Activated T-cell treated with anti-CD3 and anti-CD28 coated beads for 1 hour (primary cell): ENCODE results near the gene KLF16.

ENCODE experiments used
- DNase-seq: peaks from one replicate; pipeline ENCODE4 v3.0.0-alpha.2; 2020; ENCODE audit warnings: low read depth

KLF16 gene

DNA sequence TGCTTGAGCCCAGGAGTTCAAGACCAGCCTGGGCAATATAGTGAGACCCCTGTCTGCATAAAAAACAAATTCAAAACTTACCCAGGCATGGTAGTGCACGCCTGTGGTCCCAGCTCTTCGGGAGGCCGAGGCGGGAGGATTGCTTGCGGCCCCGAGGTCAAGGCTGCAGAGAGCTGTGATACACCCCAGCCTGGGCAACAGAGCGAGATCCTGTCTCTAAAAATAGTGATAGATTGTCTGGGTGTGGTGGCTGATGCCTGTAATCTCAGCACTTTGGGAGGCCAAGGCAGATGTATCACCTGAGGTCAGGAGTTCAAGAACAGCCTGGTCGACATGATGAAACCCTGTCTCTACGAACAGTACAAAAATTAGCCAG is 4.0 kb upstream of the KLF16 start:
- no peak for DNase-seq

DNA sequence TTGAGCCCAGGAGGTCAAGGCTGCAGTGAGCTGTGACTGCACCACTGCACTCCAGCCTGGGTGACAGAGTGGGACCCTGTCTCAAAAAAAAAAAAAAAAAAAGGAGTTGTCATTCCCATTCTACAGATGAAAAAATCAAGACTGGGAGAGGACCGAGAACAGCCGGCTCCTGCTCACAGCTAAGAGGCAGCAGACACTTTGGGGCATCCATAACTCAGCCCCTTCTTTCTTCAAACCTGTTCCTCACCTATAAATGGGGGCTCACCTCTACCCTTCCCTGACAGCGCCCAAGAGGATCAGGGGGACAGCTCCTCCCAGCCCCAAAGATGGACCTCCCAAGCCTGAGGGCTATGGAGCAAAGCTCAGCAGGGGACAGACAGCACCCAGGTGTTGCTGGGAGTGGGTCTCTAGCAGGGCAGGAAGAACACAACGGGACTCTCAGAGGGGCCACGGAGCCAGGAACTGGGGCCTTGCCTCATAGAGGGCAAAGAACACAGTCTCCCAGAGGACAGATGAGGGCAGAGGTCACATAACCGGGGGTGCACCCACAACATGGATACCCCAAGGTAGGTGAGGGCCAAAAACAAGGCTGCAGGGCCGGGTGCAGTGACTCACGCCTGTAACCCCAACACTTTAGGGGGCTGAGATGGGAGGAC is 3.4 kb upstream of the KLF16 start:
- DNase-seq = no peak

DNA sequence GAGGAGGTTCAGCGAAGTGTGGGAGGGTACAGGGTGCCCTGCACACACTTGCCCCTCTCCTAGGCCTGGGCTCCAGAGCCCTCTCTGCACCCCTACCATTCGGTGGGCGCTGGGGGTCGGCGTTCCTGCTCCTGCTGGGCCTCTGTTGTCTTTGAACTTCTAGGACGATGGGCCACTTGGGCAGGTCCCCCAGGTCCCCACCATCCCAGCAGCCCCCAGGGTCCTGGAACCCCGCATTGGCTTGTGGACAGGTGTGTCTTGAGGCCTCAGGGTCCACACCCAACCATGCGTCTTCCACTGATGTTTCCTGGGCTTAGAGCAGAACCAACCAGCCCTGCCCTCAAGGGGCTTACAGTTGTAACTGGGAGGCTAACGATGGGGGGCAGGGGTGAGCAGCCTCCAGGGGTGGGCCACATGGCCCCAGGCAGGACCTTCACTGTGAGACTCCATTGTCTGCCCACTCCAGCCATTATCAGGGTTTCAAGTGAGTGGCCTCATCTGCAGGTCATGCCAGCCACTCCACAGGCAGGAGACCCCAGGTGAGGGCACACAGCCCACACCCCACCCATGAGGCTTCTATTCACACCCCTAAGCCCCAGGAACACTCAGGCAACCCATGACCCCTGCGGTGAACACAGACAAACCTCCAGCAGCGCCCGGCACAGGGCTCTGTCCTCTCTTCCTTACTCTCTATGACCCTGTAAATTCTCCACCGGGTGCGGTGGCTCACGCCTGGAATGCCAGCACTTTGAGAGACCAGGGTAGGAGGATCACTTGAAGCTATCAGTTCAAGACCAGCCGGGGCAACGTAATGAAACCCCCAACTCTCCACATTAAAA is 2.0 kb upstream of the KLF16 start:
- no peak for DNase-seq

DNA sequence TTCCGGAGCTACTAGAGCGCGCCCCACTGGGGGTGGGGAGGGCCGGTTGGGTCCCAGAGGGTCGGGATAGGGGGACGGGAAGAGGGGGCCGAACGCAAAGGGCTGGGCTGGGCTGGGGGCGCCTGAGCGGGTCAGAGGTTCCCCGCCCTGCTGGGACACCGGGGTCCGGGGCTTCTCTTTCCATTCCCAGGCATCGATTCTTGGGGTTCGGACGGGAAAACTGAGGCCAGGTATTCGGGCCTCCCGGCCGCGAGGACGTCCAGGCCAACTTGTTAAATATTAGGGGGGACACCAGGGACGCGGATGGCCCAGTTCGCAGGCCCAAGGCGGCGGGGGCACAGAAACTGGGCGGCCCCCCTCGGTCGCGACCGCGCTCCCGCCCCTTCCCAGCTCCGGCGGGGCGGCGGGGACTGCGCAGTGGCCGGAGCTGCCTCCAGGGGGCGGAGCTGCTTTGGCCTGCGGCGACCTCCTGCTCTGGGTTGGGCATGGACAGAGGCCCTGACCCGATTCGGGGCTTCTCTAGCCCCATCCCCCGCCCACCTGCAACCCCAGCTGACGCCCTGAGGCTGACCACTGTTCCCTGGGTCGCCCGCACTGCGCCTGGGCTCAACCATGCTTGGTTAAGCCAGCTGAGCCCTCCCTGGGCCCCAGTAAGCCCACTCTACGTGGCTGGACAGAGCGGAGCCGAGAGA is 1.2 kb upstream of the KLF16 start:
- peak; percentile 46 for DNase-seq

DNA sequence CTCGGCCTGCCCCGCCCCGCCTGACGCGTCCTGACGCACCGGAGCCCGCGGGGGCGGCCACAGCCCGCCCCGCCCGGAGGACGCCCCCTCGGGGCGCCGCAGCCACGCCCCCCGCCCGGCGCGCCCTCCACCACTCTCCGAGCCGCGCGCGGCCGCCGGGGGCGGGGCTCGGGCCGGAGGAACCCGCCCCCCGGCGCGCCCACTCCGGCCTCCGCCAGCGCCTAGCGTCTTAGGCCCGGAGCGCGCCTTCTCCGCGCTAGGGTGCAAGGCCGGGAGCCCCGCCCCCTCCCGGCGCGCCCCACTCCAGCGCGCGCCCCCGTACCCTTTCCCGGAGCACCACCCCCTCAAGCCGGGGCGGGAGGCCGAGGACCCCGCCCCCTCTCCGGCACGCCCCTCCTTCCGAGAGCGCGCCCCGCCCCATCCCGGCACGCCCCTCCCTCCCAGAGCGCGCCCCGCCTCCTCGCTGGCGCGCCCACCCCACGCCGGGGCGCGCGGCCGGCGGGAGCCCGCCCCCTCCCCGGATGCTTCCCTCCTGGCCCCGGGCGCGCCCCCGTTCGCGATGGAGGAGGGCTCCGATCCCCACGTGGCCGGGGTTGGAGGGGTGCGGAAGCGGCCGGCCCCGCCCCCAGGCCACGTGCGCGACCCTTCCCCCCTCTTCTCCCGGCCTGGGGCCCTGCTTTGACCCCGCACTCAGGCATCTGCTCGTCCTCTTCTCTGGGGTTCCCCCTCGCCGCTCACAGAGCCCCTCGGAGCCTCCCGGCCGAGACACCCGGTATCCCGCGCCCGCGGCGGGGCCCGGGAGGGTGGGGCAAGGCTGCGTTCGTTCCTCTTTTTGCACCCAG is 480 bp upstream of the KLF16 start:
- DNase-seq = peak; percentile 87

DNA sequence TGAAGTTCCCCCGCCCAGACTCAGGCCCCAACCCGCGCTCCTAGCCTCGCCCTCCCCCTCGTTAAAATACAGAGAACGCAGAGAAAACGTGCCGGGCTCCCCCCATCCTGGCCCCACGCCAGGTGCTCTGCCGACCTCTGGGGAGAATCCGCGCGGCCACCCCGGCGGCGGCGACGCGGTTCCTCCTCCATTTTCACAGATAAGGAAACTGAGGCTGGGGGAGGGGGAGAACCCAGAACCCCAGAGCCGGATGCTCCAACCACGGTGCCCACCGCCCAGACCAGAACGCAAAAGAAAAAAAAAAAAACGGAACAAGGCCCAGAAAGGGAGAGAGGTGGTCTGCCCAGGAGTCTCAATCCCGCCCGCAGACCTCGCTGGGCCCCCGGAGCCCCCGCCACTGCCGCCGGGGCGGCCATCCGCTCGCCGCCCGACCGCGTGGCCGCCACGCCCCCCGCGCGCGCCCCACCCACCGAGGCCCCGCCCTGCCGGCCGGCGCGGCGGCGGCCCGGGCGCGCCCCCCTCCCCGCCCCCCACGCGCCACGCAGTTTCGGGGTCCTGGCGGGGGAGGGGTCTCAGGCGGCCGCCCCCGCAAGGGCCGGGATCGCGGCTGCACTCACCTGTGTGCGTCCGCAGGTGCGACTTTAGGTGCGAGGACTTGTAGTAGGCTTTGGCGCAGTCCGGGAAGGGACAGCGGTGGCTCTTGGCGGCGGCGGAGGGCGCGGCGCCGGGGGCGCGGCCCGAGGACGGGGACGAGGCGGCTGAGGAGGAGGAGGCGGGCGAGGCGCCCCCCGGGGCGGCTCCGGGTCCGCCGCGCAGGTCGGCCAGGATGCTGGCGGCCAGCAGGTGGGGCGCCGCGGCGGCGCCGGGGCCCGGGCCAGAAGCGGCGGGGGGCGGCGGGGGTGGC is 703 bp downstream of the KLF16 start:
- DNase-seq = no peak

DNA sequence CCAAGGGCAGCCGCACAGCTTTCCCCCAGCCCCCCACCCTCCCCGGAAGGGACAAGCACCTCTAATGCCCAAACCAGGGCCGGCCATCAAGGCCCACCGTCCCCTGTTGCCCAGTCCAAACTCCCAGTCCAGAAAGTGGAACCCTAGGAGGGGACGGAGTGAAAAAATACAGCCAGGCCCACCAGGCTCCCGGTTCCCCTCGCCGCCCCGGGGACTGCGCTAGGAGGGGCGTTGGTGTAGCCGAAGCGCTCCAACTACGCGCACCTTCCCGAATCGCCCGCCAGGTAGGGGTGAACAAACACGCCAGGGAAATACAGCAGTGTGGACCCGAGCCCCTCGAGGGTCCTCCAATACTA is 1.3 kb downstream of the KLF16 start:
- DNase-seq = no peak

DNA sequence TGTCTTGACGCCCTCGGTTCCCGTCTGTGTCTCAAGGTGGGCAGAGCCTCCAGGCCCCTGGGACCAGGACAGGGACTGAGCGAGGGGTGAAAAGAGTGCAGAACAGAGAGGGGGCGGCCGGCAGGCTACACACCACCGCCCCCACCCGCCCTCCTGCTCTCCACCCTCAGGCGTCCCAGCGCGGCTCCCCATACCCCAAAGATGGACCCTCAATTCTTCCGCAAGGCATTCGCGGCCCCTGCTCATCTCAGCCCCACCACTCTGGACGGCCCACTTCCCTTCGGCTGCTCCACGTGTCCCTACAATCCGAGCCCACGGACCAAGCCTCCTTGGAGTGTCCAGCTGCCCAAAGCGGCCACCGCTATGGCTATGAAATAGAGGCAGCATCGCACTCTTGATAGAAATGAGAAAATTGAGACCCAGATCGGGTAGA is 1.8 kb downstream of the KLF16 start:
- DNase-seq = no peak

DNA sequence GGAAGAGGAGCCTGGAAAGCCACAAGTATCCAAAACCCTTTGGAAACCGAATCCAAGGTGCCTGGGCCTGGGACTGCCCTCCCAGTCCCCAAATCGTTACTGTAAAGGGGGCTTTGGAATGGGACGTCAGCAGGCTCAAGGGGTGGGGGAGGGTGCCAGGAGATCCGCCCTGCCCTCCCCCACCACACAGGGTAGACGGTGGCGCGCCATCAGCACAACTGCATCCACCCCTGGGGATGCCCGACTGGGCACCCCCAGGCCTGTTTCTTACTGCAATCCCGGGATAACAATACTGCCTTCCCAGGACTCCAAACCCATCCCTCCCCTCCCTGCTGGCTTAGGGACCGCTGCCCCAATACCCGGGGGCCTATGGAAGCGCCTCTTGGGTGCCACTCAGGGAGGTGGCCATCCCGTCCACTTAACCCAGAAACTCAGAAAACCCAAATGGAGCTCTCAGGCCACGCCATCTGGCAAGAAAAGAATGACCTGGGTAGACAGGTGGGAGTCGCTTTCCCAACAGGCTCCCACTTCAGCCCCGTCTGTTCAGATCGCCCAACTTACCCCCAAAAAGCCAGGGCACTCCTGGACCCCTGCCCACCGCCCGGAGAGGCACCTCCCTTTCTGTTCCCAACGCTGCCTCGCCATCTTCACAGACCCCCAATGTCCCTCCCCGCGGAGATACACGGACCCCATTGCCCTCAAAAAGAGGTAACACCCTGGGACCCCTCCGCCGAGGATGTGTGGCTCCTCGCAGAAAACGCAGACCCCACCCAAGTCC is 2.4 kb downstream of the KLF16 start:
- DNase-seq = no peak

DNA sequence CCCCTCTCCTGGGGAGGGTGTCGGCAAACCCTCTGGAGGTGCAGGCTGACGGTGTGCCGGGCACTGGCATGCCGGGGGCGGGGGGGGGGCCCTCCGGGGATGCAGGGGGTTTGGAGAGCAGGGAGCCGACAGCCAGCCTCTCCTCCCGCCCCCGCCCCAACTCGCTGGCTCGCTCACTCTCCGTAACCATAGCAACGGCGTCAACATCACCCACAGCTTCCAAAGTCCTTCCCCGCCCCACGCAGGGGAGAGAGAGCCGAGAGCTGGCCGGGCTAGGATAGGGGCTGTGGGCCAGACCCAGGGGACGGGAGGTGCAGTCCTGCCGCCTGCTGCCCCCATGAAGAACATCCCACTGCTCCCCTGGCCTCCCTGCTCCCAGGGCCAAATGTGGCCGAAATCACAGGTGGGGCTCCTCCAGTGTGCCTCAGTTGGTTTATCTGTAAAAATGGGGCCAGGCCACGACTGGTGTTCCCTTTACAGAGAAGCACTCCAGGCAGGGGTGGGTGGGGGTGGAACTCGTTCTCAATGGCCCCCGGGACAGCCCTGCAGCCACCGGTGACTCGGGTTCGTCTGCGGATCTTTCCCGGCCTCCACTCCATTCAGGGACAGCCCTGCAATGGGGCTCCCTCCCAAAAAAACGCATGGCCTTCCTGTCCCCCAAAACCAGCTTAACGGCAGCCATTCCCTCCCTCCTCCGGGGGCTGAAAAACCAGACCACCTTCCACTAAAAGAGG is 3.2 kb downstream of the KLF16 start:
- DNase-seq = peak; percentile 48

DNA sequence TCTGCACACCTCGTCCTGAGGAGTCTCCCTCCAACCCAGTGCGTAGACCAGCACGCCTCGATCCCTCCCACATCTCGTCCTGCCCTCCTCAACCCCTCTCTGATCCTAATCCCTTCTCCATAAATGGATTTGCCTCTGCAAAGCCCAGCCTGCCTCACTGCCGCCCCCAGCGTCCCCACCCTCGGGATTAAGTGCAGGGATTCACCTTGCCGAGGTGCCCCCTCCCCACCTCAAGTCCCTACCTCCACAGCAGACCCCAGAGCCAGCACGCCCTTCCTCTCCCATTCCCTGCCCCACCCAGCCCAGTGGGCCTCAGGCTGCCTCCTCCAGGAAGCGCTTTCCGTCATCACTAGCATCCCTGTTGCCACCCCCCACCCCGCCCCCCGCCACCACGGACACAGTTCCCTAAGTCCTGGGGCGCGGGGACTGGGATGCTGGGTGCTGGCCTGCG is 4.0 kb downstream of the KLF16 start:
- DNase-seq = no peak

DNA sequence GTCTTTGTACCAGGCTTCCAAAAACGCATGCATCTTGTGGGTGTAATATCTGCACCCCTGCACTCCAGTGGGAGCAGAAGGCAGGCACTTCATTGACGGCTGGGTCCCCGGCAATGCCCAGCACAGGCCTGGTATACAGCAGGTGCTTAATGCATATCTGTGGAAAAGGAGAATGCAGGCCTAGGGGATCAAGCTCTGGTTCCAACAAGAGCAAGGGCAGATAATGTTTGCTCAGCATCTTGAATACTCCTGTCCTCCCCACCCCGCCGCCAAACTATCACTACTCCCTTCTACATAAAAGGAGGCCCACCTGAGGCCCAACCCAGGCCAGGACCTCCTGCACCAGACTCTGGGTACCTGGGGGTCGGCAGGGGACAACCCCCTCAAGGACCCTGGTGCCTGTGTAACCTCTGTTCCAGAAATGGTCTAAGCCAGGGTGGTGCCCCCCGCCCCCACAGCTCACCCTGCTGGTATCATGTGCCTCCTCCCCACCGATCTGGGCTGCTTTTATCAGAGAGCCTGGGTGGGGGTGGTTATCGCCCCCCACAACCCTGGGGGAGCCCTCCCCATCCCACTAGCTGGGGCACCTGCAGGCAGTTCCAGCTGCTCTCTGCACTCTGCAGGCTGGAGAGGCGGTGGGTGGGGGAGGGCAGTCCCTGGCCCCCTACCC is 4.8 kb downstream of the KLF16 start:
- DNase-seq = no peak

DNA sequence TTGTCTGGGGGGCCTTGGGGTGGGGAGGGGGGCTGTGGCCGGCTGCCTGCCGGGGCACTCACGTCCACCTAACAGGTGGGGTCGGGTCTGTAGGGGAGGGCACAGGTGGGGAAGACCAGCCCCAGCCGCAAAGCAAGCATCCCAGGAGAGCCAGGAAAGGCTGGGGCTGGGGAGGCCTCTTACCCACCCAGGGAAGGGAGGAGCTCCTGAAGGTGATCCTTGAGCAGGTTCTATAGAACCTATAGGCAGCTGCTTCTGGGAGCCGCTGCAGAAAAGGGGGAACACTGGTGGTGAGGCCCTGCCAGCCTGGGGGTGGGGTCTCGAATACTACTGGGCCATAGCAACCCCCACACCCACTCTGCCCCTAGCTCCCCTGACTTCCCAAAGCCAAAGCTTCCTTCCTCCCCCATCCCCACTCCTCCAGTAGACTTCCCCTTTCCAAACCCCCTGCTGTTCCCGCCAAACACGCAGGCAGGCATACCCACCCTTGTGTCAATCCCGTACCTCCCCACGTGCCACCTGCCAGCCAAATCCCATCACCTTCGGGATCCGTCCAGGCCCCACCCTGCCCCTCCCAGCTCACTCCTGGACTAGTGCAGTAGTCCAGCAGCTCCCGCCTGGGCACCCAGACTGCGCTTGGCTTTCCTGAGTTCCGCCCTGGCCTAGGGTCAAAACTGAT is 5.6 kb downstream of the KLF16 start:
- DNase-seq = no peak

DNA sequence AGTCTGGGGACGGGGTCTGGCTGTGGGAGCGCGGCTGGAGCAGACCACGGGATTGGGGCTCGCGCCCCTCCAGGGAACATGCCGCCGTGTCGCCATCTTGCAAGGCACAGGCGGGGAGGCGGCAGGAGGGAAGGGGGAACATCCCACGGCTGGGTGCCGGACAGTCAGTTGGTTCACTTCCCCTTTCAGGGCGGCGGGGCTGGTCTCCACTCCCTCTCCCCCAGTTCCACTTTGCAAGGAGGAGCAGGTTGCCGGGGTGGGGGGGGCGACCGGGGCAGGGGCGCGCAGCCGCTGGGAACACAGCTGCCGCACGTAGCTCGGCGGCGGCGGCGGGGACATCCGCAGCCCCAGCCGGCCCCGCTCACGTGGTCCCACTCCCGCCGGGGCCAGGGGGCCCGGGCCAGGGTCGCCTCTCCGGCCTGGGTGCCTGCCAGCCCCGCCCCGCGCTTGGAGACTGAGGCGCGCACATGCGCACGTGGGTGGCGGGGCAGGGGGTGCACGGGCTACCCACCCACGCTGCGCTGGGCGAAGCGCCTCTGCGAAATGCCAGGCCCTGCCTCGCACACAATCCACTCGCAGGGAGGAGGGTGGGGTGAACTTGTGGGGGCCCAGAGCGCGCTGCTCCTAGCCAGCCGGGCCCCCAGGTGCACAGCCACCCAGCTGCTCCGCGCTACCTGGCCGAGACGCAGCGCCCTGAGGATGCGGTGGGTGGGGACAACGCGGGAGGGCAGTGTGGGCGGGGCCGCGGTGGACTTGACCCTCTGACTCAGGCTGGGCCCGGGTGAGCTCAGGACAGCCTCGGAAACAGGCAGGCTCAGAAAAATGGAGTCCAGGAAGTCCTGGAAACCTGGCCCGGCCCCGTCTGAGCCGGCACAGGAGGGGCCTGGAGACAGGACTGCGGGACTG is 6.4 kb downstream of the KLF16 start:
- DNase-seq = no peak

DNA sequence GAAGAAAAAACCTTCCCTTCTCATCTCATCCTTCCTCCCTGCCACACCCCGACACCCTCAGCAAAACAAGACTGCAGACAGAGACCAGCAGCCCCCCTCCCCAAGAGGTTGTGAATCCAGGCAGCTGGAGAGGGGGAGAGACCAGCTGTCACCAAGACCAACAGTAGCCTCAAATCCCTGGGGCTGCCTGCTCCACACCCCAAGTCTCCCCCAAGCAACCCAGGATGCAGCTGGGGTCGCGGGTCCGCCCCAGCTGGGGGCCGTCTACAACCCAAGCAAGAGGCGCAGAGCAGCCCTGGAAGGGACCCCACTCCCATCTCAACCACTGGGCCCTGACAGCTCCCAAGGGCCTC is 7.1 kb downstream of the KLF16 start:
- DNase-seq = no peak

DNA sequence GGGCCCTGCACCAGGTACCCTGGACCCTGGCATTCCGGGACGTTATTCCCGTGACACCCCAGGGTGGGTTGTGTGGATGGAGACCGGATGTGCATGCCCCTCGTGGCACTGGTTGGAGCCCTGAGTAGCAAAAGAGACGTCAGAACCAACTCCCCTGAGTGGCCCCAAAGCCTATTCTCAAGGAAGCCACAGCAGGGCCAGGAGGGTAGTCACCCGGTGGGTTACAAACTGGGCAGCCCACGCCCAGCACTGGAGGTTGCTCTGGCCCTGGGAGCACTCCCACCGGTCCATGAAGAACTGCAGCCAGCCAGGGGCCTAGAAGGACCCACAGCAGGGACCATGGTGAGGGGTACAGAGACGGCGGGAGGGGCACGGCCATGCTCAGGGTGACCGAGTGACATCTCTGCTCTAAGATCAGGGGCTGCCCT is 7.5 kb downstream of the KLF16 start:
- no peak for DNase-seq

DNA sequence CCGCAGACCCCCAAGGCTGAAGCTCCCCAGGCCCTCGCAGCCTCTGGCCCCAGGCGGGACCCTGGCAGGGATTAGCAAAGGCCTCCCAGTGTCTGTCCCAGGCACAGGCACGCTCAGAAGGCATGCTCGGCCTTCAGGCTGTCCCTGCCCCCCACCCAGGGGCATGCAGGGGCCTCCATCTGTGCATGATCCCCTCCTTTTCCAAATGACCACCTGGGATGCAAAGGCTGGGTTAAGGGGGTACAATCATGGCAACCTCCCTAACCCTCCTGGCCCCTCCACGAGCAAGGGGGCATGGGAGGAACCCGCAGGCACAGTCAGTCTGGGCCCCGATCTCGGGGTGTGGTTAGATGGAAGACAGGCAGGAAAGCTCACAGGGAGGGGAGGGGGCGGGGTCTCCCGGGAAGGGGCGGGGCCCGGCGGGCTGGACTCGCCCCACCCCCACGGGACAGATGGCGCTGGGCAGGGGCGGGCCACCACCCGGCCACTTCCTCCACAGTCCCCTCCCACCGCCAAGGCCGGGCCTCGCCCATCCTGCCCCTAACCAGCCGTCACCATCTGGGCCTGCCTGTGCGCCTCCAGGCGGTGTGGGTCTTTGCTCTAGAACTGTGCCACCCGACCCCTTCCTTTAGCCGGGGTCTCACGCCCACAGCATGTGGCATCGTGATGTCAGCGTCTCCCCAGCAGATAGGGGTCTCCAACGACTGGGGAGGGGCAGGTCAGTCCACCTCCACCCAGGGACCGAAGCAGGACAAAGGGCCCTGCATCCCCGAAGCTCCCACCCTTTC is 8.1 kb downstream of the KLF16 start:
- DNase-seq = peak; percentile 71
